Activated CD8-positive, alpha-beta memory T cell treated with anti-CD3 and anti-CD28 coated beads for 48 hours (primary cell): Measurements from ENCODE around the gene C19orf38.

Experiments
- DNase-seq, 3 experiments: peaks; one replicate each; pipeline ENCODE4 v3.0.0-alpha.2; 2020; ENCODE audit warnings: low read depth in 2 of 3, low spot score in 2 of 3

Gene C19orf38

GRCh38 chr19:10899151-10899653, 51.0 kb downstream of the C19orf38 start:
- no peak for DNase-seq

GRCh38 chr19:10907925-10908324, 59.7 kb downstream of the C19orf38 start:
- no peak for DNase-seq

DNA sequence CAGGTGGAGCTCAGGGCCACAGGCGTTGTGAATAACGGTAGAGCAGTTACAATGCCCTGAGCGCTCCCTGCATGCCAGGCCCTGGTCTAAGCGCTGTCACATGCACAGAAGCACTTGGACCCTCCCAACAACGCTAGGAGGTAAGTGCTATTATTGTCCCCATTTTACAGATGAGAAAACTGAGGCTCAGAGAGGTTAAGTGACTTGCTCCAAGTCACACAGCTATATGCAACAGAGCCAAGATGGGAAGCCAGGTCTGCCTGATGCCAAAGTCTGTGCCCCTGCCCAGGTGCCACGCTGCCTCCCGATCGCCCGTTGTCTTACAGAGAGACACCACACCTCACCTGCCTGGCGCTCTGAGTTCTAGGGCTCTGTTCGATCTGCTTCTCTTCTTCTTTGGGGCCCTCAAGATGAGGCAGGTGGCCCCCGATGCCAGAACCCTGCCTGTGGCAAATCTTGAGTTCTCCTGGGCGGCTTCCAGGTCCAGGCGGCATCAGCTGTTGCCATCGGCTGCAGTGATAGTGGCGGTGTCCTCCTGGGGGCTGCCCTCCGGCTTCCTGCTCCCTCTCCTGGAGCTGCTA, 60.3 kb downstream of the C19orf38 start:
- no peak for DNase-seq

GRCh38 chr19:10911579-10912363, 63.6 kb downstream of the C19orf38 start:
- no peak for DNase-seq

- no peak for DNase-seq
Observed at GRCh38 chr19:10912619-10913018, 64.4 kb downstream of the C19orf38 start.

- DNase-seq: no peak
Observed at GRCh38 chr19:10913716-10914340, 65.6 kb downstream of the C19orf38 start.

- no peak for DNase-seq
Observed at GRCh38 chr19:10915130-10916091, 67.2 kb downstream of the C19orf38 start.

GRCh38 chr19:10916602-10917001, 68.4 kb downstream of the C19orf38 start:
- DNase-seq: no peak

GRCh38 chr19:10918359-10918758, 70.1 kb downstream of the C19orf38 start:
- DNase-seq: no peak
